LNCAP (cell line): ENCODE results near the gene METTL23.

Experiments used
- CTCF ChIP-seq: fragments of 450-650 bp; IDR thresholded peaks from 2 replicates; pipeline ENCODE4 v1.5.1; 2017; ENCODE audit warnings: mild to moderate bottlenecking

Gene METTL23

DNA sequence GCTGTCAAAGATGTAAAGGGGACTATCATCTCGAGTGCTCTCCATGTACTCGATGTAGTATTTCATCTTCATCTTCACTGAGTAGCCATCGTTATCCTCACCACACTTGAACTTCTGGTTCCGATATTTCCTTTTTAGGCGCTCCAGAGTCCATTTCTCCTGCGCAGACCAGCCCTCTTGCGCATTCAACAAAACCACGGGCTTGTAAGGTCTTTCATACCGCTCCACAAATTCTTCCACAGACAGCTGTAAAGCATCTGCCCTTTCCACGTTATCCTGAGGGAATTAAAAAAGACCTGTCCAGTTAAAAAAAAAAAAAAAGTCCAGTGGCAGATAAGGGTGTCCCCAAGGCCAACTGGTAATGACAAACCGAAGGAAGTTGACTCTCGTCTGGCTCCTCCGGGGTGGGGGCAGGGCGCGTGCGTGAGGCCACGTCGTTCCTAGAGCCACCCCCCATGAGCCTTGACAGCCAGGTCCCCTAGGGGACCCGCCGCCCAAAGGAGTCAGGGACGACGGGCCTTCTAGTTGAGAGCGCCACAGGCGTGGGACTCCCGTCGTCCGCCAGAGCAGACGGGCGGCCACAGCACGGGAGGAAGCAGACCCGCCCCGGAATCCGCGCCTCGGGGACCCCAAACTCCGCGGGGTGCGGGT, 934 bp upstream of the METTL23 start:
- no peak for TF ChIP-seq CTCF

DNA sequence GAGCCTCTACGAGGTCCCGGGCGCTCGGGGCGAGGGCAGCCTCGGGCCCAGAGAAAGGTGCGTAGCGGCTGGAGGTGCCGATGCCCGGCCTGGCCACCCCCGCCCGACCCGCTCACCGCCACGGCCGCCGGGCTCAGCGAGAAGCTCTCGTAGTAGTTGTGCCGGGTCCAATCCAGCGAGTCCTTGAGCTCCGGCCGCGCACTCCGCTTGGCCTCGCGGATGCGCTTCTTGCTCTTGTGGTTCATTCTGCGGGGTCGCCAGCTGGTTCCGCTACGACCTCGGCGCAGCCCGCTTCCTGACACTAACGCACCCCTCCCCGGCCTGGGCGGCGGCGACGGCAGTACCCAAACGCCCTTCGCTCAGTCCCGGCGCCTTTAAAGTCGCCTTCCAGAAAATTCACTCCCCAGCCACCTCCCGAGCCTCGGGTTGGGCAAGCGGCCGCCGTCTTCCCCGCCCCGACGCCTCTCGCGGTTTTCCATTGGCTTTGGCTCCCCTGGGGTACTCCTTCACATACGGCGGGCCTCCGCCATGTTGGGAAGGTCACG, 336 bp upstream of the METTL23 start, which contains the start of gene JMJD6:
TSS of gene JMJD6 (minus strand) at position 376 of the 545 bp plus-strand sequence. CDS start at position 245, 131 bp downstream.
- no peak for TF ChIP-seq CTCF

DNA sequence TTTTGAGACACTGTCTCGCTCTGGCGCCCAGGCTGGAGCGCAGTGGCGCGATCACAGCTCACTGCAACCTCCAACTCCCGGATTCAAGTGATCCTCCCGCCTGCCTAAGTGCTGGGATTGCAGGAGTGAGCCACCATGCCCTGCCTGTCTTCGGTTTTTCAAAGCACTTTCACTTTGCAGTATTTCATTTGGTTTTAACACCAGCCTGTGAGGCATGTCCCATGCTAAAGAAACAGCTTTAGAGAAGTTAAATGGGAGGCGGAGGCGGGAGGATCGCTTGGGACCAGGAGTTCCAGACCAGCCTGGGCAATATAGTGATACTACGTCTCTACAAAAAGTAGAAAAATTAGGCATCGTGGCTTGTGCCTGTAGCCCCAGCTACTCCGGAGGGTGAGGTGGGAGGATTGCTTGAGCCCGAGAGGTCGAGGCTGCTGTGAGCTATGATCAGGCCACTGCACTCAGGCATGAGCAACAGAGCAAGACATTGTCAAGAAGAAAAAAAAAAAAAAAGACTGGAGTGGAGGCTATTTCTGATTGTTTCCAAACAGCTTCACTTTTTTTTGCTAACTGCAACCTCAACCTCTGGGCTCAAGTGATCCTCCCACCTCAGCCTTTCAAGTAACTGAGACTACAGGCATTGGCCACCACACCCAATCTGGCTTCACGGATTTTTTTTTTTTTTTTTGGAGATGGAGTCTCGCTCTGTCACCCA, 1.3 kb downstream of the METTL23 start:
- no peak for TF ChIP-seq CTCF

GRCh38 chr17:76732734-76733617, 6.3 kb downstream of the METTL23 start:
- TF ChIP-seq CTCF: no peak

DNA sequence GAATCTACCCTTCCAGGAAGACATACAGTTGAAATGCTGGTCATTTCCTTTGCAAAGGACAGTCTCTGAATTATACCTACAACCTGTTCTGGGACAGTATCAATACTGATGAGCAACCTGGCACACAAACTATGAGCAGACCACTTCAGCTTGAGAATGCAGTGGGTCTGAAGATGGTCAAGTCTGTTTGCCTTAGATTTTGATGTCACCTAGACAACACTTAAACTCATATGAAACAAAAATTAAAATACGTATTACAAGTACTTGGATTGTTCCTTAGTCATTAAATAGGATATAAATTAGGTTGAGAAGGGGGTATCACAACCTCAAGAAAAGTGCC, 6.9 kb downstream of the METTL23 start:
- TF ChIP-seq CTCF: no peak

GRCh38 chr17:76734080-76734840, 7.6 kb downstream of the METTL23 start:
- TF ChIP-seq CTCF: no peak

DNA sequence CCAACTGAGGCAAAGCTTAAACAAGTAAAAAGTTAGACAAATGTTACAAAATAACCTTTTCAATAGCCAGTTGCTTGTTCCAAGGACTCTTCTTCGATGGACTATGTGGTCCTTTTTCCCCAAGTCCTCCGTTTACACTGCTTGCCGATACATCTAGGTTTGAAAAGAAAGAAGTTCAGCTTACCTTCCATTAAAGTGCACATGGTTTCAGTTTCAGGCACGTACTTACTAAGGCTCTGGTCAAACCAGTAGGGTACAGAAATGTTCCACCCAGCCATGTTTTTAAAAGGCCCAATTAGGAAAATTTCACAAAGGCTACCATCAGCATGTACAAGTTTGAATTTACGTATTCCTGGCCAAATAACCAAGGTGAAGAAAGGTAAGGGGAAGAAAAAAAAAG, 8.4 kb downstream of the METTL23 start:
- no peak for TF ChIP-seq CTCF
